T-cell (primary cell): ENCODE data around the gene RIIAD1. TPM values are rescaled to one million over a fixed set of nuclear protein-coding genes. Genes with fewer than 3 reads are reported as not detected.

Experiments
- ATAC-seq, 4 experiments: fragments of 200-7000 bp in 3 of 4; fragments of 150-1000 bp in 1 of 4; cut with Tn5 transposase; replicated peaks in 1 of 4; 1 replicate in 3 of 4; 2 replicates in 1 of 4; pipeline ENCODE4 v1.10.0; 2021; ENCODE audit warnings: moderate library complexity in 3 of 4, mild to moderate bottlenecking in 2 of 4, moderate number of reproducible peaks in 1 of 4
- CTCF ChIA-PET, 2 donors: fragments of 300-600 bp; sonication (Branson Sonifier 250); formaldehyde crosslinking; loops; one replicate each; lab custom pipeline; 2022; ENCODE audit warnings: antibody characterized with exemption in 2 of 2; lab: Charles Lee
- POLR2A ChIA-PET, 2 donors: fragments of 300-600 bp; sonication (Branson Sonifier 250); formaldehyde crosslinking; loops; one replicate each; lab custom pipeline; 2022; ENCODE audit warnings: antibody characterized with exemption in 2 of 2; lab: Charles Lee
- DNase-seq, 35 experiments: peaks; one replicate each; pipeline versions ENCODE4 v3.0.0 to v3.0.0-alpha.2; 2013 to 2023
- H3K27ac ChIP-seq: one replicate; pipeline ENCODE4 v1.5.1; 2013; ENCODE audit warnings: low read length
- H3K27me3 ChIP-seq, 2 experiments: replicated peaks in 1 of 2; 1 replicate in 1 of 2; 2 replicates in 1 of 2; pipeline versions ENCODE4 v1.6.1 to v1.7.0; 2013; ENCODE audit warnings: low read length in 1 of 2, mixed read lengths in 1 of 2; ENCODE audit not compliant: control insufficient read depth in 2 of 2, insufficient read depth in 2 of 2; ENCODE audit errors: extremely low read depth in 1 of 2
- H3K36me3 ChIP-seq, 2 donors: 1 replicate in 1 of 2; 2 replicates in 1 of 2; pipeline versions ENCODE4 v1.6.1 to v1.7.0; 2013; ENCODE audit warnings: low read length in 1 of 2; ENCODE audit not compliant: control insufficient read depth in 2 of 2, insufficient read depth in 1 of 2; ENCODE audit errors: extremely low read depth in 1 of 2
- H3K4me1 ChIP-seq, 2 experiments: 1 replicate in 1 of 2; 2 replicates in 1 of 2; pipeline versions ENCODE4 v1.6.1 to v1.7.0; 2013; ENCODE audit warnings: low read length in 2 of 2, mixed read lengths in 1 of 2; ENCODE audit not compliant: insufficient read depth in 2 of 2, control insufficient read depth in 1 of 2; ENCODE audit errors: extremely low read depth in 1 of 2
- H3K4me3 ChIP-seq, 2 donors: 1 replicate in 1 of 2; 2 replicates in 1 of 2; pipeline versions ENCODE4 v1.5.1 to v1.7.0; 2013; ENCODE audit warnings: mild to moderate bottlenecking in 2 of 2, low read length in 1 of 2, moderate library complexity in 1 of 2; ENCODE audit not compliant: control insufficient read depth in 1 of 2; ENCODE audit errors: extremely low read depth in 1 of 2
- H3K9me3 ChIP-seq: 2 replicates; pipeline ENCODE4 v1.7.0; 2013
- H3K27ac Mint-ChIP-seq, 2 donors: one replicate each; pipeline ENCODE4 v1.8.0; 2020 to 2021; ENCODE audit warnings: mild to moderate bottlenecking in 2 of 2, mixed read lengths in 2 of 2
- H3K27me3 Mint-ChIP-seq, 2 donors: one replicate each; pipeline ENCODE4 v1.8.0; 2021 to 2022; ENCODE audit warnings: mixed read lengths in 2 of 2
- H3K36me3 Mint-ChIP-seq: one replicate; pipeline ENCODE4 v1.8.0; 2021; ENCODE audit warnings: mixed read lengths
- H3K4me1 Mint-ChIP-seq, 3 donors: one replicate each; pipeline ENCODE4 v1.8.0; 2020 to 2022; ENCODE audit warnings: mixed read lengths in 3 of 3, mild to moderate bottlenecking in 1 of 3
- H3K4me3 Mint-ChIP-seq, 3 donors: one replicate each; pipeline ENCODE4 v1.8.0; 2020 to 2022; ENCODE audit warnings: mild to moderate bottlenecking in 3 of 3, mixed read lengths in 3 of 3, moderate library complexity in 3 of 3
- H3K9me3 Mint-ChIP-seq, 3 donors: one replicate each; pipeline ENCODE4 v1.8.0; 2020 to 2022; ENCODE audit warnings: mixed read lengths in 3 of 3
- WGBS: methylation state at CpG from one replicate; pipeline ENCODE4 v1.1.5; 2013; ENCODE audit warnings: missing lambda C conversion rate; ENCODE audit not compliant: insufficient coverage; 5-methylcytosine and 5-hydroxymethylcytosine counted together
- total RNA-seq, 35 experiments: library from RNA in 6 of 35; stranded (reverse) in 6 of 35; fragments of 120-200 nt in 1 of 35; gene quantifications; one replicate each; pipeline versions ENCODE4 v1.2.1 to v1.2.4 and lab custom pipeline; 2013 to 2026

RIIAD1 gene
- total RNA-seq, 5 donors from 2014 or later (not counting 1 experiment from before 2014, with no cell fraction given): not detected

GRCh38 chr1:151684128-151684527 lies 37.2 kb upstream of the RIIAD1 start:
- ATAC-seq: no peak
- ChIA-PET POLR2A (interaction anchor here in 1 of 2 donors (0.5 kb wide), 1 partner anchor 480 kb away, joined by 3 read pairs; no protein-coding TSS in a partner anchor), CTCF (interaction anchor here in 1 of 2 donors (0.5 to 0.6 kb wide), 2 partner anchors 65 to 237 kb away, joined by 4 to 5 read pairs; no protein-coding TSS in a partner anchor)
- H3K9me3 ChIP-seq: no peaks in the 10 kb centered on the region
- H3K27me3 Mint-ChIP-seq: no peaks in the 10 kb centered on the region
- no peak for DNase-seq
- no peaks in the 10 kb centered on the region for H3K4me1 ChIP-seq
- peaks cover 48% of the 10 kb centered on the region for H3K36me3 Mint-ChIP-seq
- H3K4me3 Mint-ChIP-seq: no peak overlapping the region
- no peaks in the 10 kb centered on the region for H3K4me1 Mint-ChIP-seq
- WGBS: no CpG with 5 or more reads among the region's 2 CpGs
- H3K4me3 ChIP-seq: no peak overlapping the region
- no peak overlapping the region for H3K27ac ChIP-seq
- no peak overlapping the region for H3K27ac Mint-ChIP-seq
- H3K27me3 ChIP-seq: no peaks in the 10 kb centered on the region
- H3K9me3 Mint-ChIP-seq: no peaks in the 10 kb centered on the region
- peaks cover 0 to 47% of the 10 kb centered on the region in 2 donors for H3K36me3 ChIP-seq

- POLR2A ChIA-PET: interaction anchor here in 1 of 2 donors (0.6 kb wide), 1 partner anchor 231 kb away, joined by 13 read pairs; no protein-coding TSS in a partner anchor
These were observed 34.8 kb upstream of the RIIAD1 start for GRCh38 chr1:151686561-151686960.

GRCh38 chr1:151689494-151689893 lies 31.8 kb upstream of the RIIAD1 start:
- Histone ChIP-seq H3K4me3 (no peak overlapping the region), H3K27me3 (no peaks in the 10 kb centered on the region), H3K36me3 (peaks cover 0 to 48% of the 10 kb centered on the region in 2 donors), H3K9me3 (no peaks in the 10 kb centered on the region), H3K27ac (no peak overlapping the region), H3K4me1 (no peaks in the 10 kb centered on the region)
- Mint-ChIP-seq H3K36me3 (peaks cover 54% of the 10 kb centered on the region), H3K9me3 (no peaks in the 10 kb centered on the region), H3K4me3 (no peak overlapping the region), H3K27ac (no peak overlapping the region), H3K4me1 (peaks cover 0 to 3% (median 1%) of the 10 kb centered on the region in 3 donors), H3K27me3 (no peaks in the 10 kb centered on the region)
- ATAC-seq: no peak
- CTCF ChIA-PET: interaction anchor here in 1 of 2 donors (0.6 kb wide), 1 partner anchor 32 kb away, joined by 4 read pairs; the partner anchor contains the start of gene RIIAD1
- DNase-seq: no peak
- POLR2A ChIA-PET: no interaction called here
- WGBS: no CpG with 5 or more reads among the region's 4 CpGs

More at GRCh38 chr1:151686561-151686960, 34.8 kb upstream of the RIIAD1 start:
- no peaks in the 10 kb centered on the region for H3K27me3 Mint-ChIP-seq
- no peak overlapping the region for H3K27ac Mint-ChIP-seq
- H3K4me1 Mint-ChIP-seq: peaks cover 0 to under 1% (median under 1%) of the 10 kb centered on the region in 3 donors
- H3K4me3 Mint-ChIP-seq: no peak overlapping the region
- H3K36me3 ChIP-seq: peaks cover 0 to 37% of the 10 kb centered on the region in 2 donors
- CTCF ChIA-PET: no interaction called here
- ATAC-seq (no peak), DNase-seq (no peak)
- H3K9me3 ChIP-seq: no peaks in the 10 kb centered on the region
- WGBS: no CpG with 5 or more reads among the region's 2 CpGs
- no peaks in the 10 kb centered on the region for H3K9me3 Mint-ChIP-seq
- H3K4me1 ChIP-seq: no peaks in the 10 kb centered on the region
- H3K4me3 ChIP-seq: no peak overlapping the region
- no peak overlapping the region for H3K27ac ChIP-seq
- H3K36me3 Mint-ChIP-seq: peaks cover 41% of the 10 kb centered on the region
- H3K27me3 ChIP-seq: no peaks in the 10 kb centered on the region

- H3K4me1 Mint-ChIP-seq: peaks cover 0 to 3% (median 1%) of the 10 kb centered on the region in 3 donors
- Histone ChIP-seq H3K9me3 (no peaks in the 10 kb centered on the region), H3K27ac (no peak overlapping the region), H3K4me1 (no peaks in the 10 kb centered on the region), H3K27me3 (no peaks in the 10 kb centered on the region), H3K4me3 (no peak overlapping the region), H3K36me3 (peaks cover 0 to 49% of the 10 kb centered on the region in 2 donors)
- ChIA-PET POLR2A (interaction anchor here (0.6 to 0.7 kb wide), 2 partner anchors 123 to 281 kb away, joined by 3 to 15 read pairs; no protein-coding TSS in a partner anchor), CTCF (interaction anchor here (0.6 to 1.1 kb wide), 5 partner anchors 50 to 342 kb away, joined by 3 to 8 read pairs (median 4); no protein-coding TSS in a partner anchor)
- no peaks in the 10 kb centered on the region for H3K9me3 Mint-ChIP-seq
- H3K4me3 Mint-ChIP-seq: no peak overlapping the region
- DNase-seq (no peak), ATAC-seq (no peak)
- no peak overlapping the region for H3K27ac Mint-ChIP-seq
- WGBS: 86% methylated on average over 3 of the region's 3 CpGs
- no peaks in the 10 kb centered on the region for H3K27me3 Mint-ChIP-seq
- H3K36me3 Mint-ChIP-seq: peaks cover 56% of the 10 kb centered on the region
These were observed 29.1 kb upstream of the RIIAD1 start for GRCh38 chr1:151692226-151692625.

- peak in 1 of 35 experiments; percentile 14 for DNase-seq
- Histone ChIP-seq H3K4me3 (no peak overlapping the region), H3K4me1 (no peaks in the 10 kb centered on the region), H3K9me3 (no peaks in the 10 kb centered on the region), H3K27me3 (no peaks in the 10 kb centered on the region), H3K27ac (no peak overlapping the region), H3K36me3 (peaks cover 6 to 52% of the 10 kb centered on the region in 2 donors)
- 100% methylated on average over 2 of the region's 4 CpGs for WGBS
- ChIA-PET CTCF (interaction anchor here in 1 of 2 donors (0.7 to 1.1 kb wide), 3 partner anchors 141 to 168 kb away, joined by 3 read pairs; no protein-coding TSS in a partner anchor), POLR2A (no interaction called here)
- H3K27ac Mint-ChIP-seq: peak overlapping the region; percentile 23 to 44
- no peaks in the 10 kb centered on the region for H3K27me3 Mint-ChIP-seq
- no peak overlapping the region for H3K4me3 Mint-ChIP-seq
- ATAC-seq: no peak
- H3K36me3 Mint-ChIP-seq: peaks cover 59% of the 10 kb centered on the region
- peaks cover 0 to 3% (median 1%) of the 10 kb centered on the region in 3 donors for H3K4me1 Mint-ChIP-seq
- H3K9me3 Mint-ChIP-seq: no peaks in the 10 kb centered on the region
These were observed 28.2 kb upstream of the RIIAD1 start for GRCh38 chr1:151693057-151693651.

- H3K27me3 Mint-ChIP-seq: no peaks in the 10 kb centered on the region
- H3K9me3 Mint-ChIP-seq: no peaks in the 10 kb centered on the region
- no peak overlapping the region for H3K4me3 Mint-ChIP-seq
- DNase-seq: no peak
- Histone ChIP-seq H3K27ac (no peak overlapping the region), H3K36me3 (peaks cover 6 to 40% of the 10 kb centered on the region in 2 donors), H3K9me3 (no peaks in the 10 kb centered on the region), H3K4me1 (peaks cover 0 to 5% of the 10 kb centered on the region in 2 experiments), H3K4me3 (no peak overlapping the region), H3K27me3 (no peaks in the 10 kb centered on the region)
- H3K4me1 Mint-ChIP-seq: peaks cover 7 to 11% (median 10%) of the 10 kb centered on the region in 3 donors
- POLR2A ChIA-PET: no interaction called here
- 100% methylated on average over 1 of the region's 5 CpGs for WGBS
- H3K36me3 Mint-ChIP-seq: peaks cover 38% of the 10 kb centered on the region
- H3K27ac Mint-ChIP-seq: no peak overlapping the region
- ATAC-seq: no peak
- CTCF ChIA-PET: no interaction called here
These were observed 19.8 kb upstream of the RIIAD1 start for GRCh38 chr1:151701515-151701914.
